ENCODE measurements around the gene DLL1.

DLL1 gene

GRCh38 chr6:170282512-170283158 lies 8.2 kb downstream of the DLL1 start:
- DNase-seq = no peak

DNA sequence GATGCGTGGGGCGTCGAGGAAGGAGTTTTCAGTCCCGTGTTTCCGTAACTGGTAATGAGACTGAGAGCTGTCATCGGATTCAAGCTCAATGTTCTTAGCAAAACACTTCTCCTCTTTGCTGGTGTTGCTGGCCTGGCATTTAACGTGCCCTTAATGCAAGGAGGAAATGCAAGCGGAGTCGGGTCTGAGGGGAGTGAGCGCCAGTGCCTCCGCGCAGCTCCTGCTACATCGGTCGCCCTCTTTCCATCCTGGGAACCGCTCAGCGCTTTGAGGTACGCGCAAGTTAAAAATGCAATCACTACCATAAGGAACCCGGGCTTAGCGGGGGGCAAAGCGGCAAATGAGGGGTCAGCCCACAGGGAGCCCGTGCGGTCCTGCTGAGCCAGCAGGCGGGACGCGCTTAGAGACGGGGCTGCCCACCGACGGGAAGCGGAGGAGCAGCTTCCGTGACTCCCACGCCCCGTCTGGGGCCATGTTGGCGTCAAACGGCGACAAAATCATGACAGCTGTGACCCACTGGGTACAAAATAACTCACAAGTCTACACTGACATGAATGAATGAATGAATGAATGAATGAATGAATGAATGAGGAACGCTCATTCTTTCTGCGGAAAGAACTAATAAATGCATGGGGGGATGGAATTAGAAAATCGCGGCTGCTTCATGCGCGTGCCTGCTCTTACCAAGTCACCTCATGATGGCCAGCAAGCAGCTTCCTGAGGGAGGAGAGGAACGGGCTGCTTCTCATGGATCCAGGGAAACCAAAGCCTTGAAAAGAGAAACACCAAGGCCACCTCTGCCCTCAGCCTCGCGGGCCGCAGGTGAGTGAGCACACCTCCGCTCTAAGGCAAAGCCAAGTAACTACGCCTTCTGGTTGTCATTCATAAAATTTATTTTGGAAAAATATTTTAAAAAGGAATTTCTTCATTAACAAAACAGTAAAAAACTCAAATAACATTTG lies 9.3 kb downstream of the DLL1 start:
- DNase-seq = no peak

- DNase-seq = no peak
Measured at GRCh38 chr6:170280689-170281045, 10.2 kb downstream of the DLL1 start.

- peak; percentile 51 for DNase-seq
Measured at GRCh38 chr6:170279977-170280688, 10.7 kb downstream of the DLL1 start.

DNA sequence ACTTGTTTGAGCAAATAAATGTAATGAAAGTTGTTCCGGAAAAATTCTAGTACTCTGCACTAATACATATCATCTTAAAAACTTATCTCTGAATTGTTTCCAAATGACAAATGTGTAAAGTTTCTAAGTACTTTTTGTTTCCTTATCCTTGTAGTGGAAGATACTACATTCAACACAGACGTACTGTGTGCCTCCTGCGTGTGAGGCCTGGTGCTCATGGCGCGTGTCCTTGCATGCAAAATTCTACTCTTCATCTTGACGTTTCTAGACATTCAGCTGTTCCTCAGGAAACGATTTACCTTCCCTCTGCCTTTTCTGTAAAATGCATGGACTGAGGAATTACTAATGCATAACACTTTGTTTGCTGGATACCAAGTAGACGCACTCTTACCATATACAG lies 11.5 kb downstream of the DLL1 start:
- DNase-seq = no peak

- DNase-seq = no peak
Measured at GRCh38 chr6:170278743-170279094, 12.2 kb downstream of the DLL1 start.

DNA sequence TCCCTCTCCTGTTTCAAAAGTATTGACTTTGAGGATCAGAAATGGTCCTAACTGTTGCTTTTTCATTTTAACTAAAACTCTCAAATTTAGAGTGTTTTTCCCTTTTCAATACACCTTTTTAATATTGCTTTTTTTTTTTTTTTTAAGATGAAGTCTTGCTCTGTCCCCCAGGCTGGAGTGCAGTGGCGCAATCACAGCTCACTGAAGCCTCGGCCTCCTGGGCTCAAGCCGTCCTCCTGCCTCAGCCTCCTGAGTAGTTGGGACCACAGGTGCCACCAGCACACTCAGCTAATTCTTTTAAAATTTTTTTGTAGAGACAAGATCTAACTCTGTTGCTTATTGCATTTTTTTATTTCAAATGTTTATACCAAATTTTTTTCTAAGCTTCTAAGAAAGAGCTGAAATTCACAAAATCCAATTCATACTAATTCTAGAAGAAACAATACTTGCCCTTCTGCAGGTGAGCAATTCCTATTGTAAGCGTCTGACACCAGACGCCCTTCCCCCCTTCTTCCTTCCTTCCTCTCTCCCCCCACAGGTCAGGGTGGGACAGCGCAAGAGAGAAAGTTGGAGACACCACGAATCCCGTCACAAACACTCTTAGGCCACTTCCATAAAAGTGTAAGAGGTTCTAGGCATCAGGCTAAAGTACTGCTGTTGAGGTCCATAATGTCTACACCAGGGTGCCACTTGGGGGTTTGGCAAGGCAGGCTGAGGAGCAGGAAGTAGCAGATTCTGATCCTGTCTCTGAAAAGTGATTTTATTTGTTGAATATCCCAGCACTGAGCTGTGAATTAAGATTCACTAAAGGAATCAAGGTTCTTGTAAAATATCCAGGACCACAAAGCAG lies 12.8 kb downstream of the DLL1 start:
- no peak for DNase-seq

- DNase-seq = no peak
Measured at GRCh38 chr6:170276369-170277057, 14.4 kb downstream of the DLL1 start.

DNA sequence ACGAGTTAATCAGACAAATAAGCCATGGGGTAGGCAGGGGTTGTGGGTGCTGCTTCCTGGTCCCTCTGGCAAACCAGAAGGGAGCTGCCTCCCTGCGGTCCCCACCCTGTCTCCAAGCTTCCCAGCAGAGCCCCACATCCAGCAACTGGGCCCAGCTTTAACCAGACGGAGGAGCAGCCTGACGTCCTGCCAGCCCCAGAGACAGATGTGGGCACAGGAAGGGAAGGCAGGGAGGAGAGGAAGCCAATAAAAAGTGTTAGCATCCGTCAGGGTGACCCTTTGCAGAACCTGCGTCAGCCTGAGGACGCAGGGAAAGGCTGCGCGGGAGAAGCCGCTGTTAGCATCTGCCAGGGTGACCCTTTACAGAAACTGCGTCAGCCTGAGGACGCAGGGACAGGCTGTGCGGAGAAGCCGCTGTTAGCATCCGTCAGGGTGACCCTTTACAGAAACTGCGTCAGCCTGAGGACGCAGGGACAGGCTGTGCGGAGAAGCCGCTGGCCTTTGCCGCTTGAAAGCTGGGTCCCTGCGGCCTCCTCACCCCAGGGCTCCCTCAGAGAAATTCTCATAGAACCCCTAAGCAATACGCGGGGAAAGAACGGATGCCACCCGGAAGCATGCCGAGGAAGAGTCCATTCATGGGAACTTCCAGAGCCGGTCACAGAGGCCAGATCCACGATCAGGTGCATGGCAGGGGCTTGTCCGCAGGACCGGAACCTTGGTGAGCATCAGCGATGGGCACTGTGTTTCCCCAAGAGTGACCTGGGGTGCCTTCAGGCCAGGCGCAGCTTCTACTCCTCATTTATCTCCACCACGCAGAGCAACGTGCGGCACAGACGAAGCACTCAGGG lies 15.9 kb downstream of the DLL1 start:
- no peak for DNase-seq

GRCh38 chr6:170273681-170274080 lies 17.2 kb downstream of the DLL1 start:
- no peak for DNase-seq

- no peak for DNase-seq
Measured at GRCh38 chr6:170273191-170273590, 17.7 kb downstream of the DLL1 start.

GRCh38 chr6:170272341-170273065 lies 18.4 kb downstream of the DLL1 start:
- DNase-seq = no peak

GRCh38 chr6:170271771-170272314 lies 19.0 kb downstream of the DLL1 start:
- peak; percentile 86 for DNase-seq

GRCh38 chr6:170270984-170271593 lies 19.8 kb downstream of the DLL1 start:
- no peak for DNase-seq

- no peak for DNase-seq
Measured at GRCh38 chr6:170269846-170270541, 20.9 kb downstream of the DLL1 start.

DNA sequence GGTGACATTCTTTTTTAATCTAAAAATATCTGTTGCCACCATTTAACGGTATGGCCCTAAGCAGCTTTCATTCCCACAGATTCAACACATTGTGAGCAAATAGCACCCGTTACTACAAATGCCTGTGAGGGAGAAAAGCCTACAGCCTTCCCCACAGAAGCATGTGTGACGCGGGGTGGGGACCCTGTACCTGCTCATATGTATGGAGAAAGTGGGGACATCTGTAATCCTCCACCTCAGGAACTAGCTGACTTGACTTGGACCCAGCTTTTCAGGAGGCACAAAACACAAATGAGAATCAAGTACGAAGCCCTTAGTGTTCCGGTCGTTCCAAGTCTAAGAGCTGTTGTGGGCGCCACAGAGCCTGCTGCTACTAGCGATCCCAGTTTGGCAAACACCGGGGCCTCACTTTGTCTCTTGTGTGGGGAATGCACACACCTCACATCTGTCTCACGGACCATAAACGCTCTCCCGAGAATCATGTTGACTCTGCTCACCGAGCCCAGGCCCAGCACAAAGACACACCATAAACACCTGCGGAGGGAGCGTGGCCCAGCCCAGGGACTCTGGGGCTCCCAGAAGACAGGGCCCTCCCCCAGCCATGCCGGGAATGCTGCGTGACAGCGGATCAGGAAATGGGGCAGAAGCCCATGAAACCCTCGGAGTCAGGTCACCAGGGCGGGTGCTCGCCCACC lies 21.6 kb downstream of the DLL1 start:
- no peak for DNase-seq

- no peak for DNase-seq
Measured at GRCh38 chr6:170268216-170269129, 22.4 kb downstream of the DLL1 start.

All from activated CD4-positive, alpha-beta T cell treated with anti-CD3 and anti-CD28 coated beads, Interleukin-2, amount 50 U/mL, for 16 hours (primary cell).